GM19438 (cell line): ENCODE data around the gene RIMS4.

Source experiments
- ATAC-seq: cut with Tn5 transposase; IDR thresholded peaks from one replicate; pipeline ENCODE4 v1.9.1; 2021; ENCODE audit warnings: low read depth; ENCODE audit not compliant: unreplicated experiment

The RIMS4 gene

DNA sequence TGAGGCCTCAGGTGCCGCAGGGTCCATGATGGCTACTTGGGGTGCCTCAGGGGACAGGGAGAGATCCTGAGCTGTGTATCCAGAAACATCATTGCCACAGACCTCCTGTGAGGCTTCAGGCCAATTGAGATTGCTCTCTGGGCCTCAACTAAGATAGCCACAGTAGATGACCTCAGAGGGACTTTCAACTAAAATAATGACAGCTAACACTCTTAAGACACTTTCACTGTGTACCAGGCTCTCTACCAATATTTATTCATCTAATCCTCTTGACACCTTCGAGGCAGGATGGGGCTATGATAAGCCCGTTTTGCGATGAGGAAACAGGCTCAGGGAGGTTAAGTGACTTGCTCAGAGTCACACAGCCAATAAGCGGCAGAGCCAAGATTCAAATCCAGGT is 10.7 kb downstream of the RIMS4 start:
- no peak for ATAC-seq

DNA sequence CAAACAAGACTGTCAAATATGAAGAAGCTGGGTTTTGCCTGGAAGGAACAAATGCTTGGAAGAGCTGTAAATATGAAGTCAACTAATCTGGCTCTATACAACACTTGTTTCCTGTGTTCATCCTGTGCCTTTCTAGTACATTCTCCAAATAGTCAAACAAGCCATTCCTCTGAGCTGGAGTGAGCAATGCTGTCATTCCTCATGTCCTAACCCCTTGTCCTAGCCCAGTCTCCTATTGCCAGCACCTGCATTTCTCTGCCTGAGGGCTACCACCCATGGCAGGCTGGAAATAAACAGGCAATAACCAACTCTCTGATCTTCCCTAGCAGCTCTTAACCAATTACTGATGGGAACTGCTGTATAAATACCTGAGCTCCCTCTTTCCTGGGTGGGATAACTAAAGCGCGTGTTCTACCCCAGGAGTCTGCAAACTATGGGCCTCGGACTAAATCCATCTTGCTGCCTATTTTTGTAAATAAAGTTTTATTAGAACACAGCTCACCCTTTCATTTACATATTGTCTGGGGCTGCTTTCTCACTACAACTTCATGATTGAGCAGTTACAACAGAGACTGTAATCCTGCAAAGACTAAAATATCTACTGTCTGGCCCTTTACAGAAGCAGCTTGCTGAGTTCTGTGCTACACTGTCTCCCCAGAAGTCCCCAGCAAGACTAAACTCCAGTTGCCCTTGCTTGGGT is 13.4 kb downstream of the RIMS4 start:
- no peak for ATAC-seq

DNA sequence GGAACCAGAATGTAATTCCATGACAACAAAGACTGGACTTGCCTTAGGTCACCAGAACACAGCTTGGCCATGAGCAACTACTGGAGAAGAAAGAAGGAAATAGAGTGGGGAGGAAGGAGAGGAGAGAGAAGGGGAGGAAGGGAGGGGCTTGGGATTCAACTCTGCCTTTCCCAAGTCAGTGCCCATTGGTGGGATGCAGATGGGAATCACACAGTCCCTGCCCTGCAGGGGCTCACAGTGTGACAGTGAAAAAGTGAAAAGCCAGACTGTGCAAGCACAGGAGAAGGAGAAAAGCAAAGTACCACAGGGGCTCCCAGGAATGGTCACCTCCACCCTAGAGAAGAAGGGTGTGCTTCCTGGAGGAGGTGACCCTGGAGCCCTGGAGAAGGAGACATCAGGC is 14.0 kb downstream of the RIMS4 start:
- no peak for ATAC-seq

DNA sequence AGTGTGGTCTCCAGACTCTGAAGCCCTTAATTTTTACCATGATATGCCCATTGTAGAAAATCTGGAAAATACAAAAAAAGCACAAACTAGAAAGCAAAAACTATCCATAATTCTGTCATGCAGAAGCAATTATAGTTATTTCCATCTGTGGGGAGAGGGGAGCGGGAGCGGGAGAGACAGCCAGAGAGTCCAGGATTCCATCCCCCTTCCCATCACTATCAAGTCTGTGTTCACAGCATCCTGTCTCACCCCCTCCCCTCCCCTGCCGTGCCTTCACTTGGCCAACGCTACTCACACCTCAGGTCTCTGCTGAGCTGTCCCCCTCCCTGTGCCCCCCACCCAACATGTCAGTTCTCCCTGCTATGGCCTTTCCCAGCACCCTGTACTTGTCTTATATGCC is 14.5 kb downstream of the RIMS4 start:
- no peak for ATAC-seq

DNA sequence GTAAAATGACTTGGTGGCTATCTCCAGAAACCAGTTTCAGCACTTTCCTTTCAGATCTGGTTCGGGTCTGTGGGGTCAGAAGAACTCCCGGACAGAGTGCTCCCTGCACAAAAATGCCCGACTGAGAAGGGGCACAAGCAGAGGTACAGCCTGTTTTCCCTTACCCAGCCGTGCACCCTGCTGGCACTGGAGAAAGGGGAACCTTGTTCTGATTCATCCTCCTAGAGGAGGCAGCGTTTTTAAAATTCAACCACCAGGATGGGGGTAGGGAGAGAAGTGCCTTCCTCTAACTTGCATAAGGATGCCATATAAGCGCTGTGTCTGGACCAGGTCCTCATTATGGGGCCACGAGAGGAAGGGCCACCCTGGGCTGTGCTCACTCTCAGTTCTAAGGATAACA is 17.6 kb downstream of the RIMS4 start:
- no peak for ATAC-seq

DNA sequence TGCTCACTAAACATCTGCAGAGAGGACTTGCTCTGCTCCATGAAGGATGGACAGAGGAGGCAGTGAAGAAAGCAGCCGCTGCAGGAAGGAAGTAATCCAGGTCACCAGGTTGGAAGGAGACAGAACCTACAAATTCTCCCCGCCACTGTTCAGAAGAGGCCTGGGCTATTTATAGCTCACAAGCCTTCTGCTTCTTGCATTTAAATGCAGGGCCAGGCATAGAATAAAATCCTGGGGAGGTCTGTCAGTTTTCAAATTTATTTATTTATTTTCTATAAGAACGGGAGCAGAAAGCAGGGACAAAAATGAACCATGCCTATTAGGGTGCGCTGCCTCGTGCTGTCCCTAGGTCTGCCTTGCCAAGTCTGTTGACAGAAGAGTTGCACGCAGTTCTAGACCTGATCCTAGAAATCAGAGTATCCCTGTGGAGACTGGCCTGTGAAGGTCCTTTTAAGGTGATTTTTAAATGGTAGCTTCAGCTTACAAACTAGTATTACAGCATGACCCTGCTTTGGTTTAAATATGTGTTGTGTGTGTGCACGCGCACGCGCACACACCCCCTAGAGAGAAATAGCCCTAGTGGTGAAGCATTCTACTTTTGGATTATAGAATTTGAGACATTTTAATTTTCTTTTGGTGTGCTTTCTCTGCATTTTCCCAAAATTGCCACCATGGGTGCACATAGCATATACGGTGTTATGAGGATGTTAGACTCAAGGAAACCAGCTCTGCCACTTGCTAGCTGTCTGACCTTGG is 19.5 kb downstream of the RIMS4 start:
- no peak for ATAC-seq

DNA sequence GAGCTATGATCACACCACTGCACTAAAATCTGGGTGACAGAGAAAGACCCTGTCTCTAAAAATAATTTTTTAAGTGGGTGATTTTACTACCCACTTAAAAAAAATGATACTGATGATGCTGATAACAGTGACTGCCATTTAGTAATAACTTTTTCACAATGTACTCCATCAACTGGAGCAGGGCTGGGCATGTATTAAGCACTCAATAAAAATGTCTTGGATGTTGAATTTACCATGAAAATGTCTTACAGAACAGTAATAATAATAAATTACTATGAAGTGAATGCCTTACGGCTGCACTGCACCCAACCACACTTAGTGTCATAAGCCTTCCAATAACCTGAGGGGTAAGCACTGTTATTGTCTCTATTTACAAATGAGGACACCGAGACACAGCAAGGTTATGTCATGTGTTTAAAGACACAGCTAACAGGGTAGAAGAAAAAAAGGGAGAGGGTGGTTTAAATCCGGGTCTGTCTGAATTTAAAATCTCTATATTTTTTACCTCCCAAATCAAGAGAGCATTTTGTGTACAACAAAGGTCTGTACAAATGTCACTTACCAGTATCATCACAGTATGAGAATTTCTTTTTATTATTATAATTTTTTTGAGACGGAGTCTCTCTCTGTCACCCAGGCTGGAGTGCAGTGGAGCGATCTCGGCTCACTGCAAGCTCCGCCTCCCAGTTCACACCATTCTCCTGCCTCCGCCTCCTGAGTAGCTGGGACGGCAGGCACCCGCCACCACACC is 21.5 kb downstream of the RIMS4 start:
- no peak for ATAC-seq

DNA sequence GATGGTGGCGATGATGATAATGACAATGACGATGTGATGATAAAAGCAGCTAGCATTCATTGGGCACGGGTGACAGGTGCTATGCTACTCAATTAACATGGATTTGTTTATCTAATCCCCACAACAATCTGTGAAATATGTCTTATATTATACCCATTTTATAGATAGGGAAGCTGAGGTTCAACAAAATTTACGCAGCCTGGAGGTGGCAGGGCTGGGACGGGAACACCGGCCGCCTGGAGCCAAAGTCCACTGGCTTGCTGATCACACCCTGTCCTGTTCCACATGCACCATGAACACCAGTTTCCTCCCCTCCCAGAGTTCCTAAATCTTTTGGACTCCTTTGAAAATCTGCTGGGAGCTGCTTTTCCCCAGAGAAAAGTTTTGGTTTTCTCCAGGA is 23.0 kb downstream of the RIMS4 start:
- ATAC-seq = no peak

DNA sequence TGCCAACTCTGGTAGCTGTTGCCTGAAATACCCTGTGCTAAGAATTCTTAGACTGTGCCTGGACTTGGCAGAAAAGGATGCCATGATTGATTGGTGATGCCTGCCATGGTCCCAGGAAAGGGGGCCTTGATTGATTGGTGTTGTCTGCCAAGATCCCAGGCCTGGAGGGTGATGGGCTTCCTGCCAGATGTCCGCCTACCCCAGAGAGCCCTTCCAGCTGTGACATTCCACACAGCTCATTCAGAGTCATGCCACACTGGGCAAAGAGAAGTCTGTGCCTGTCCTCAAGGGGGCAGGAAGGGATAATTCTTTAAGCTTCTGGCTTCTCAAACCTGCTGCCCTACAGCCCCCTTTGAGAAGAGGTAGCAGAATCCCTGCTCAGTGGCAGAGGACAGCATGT is 24.6 kb downstream of the RIMS4 start:
- ATAC-seq = no peak

DNA sequence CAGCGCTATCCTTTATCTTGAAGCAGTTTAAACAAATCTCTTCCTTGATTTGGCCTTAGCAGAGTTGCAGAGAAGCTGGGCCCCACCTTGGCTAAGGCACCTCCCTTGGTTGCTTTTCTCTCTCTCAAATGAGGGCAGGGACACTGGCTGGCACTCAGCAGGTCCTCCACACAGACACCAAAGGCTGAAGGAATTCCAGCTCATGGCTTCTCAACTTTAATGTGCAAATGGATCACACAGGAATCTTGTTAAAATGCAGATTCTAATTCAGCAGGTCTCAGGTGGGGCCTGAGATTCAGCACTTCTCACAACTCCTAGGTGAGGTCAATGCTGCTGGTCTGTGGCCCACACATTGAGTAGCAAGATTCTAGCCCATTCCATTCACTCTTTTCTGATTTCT is 25.7 kb downstream of the RIMS4 start:
- ATAC-seq = no peak

DNA sequence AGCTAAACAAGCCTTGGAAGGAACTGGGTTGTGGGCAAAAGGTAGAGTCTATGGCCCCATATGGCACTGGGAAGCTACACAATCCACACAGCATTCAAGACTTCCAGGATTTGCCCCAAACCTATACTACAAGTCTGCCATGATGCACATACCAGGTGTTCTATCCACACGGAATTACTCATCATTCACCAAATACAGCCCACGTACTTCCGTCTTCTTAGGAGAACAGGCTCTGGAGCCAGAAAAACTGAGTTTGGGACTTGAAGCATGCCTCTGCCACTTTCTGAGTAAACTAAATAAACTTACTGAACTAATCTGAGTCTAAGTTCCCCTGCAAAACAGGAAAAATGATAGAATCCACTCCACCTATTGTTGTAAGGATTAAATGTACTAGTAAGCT is 28.6 kb downstream of the RIMS4 start:
- ATAC-seq = no peak

DNA sequence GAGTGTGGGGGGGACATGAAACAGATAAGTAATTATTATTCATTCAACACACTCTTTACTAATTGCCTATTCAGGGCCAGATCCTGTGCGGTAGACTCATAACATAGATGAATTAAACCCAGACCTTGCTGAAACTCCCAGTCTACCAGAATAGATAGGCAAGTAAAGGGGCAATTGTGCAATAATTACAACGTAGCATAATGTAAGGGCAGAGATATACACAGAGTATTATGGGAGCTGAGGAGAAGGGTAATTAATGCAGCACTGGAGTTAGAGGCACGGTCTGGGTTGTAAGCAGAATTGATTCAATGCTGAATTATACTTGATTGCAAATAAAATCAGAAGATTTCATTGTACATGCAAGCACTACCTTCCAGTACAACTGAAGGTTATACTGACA is 29.2 kb downstream of the RIMS4 start:
- ATAC-seq = no peak

DNA sequence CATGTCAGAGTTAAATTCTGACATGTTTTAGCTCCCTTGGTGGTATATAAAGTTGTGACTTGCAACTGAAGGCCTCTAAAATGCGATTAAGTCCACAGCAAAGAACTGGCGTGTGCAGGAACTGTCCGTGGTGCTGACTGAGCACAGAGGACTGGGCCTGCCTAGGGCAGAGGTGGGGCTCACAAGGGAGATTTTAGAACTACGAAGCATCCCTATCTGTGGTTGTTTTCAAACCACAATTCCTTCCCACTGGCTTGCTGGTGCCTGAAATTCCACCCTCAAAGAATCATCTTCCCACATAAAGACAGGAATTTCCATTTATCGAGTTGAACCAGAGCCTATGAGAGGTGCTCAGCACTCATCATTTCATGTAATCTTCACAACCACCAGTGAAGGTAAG is 30.1 kb downstream of the RIMS4 start:
- ATAC-seq = no peak

DNA sequence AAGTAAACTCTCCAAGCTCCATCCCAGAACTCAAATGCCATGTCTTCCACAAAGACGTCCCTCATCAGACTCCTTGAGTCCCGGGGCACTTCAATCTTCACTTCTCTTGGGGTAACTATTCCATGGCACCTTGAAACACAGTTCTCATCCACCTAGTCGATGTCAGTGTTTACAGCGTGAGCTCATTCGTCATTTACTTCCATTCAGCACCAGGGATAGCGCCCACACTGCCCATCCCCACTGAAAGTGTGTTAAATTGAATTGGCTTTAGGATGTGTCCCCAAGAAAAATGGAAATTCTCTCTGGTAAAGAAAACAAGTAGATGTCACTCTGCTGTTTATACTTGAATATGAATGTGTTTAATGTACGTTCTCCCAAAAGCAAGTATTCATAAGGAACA is 33.4 kb downstream of the RIMS4 start:
- ATAC-seq = no peak

DNA sequence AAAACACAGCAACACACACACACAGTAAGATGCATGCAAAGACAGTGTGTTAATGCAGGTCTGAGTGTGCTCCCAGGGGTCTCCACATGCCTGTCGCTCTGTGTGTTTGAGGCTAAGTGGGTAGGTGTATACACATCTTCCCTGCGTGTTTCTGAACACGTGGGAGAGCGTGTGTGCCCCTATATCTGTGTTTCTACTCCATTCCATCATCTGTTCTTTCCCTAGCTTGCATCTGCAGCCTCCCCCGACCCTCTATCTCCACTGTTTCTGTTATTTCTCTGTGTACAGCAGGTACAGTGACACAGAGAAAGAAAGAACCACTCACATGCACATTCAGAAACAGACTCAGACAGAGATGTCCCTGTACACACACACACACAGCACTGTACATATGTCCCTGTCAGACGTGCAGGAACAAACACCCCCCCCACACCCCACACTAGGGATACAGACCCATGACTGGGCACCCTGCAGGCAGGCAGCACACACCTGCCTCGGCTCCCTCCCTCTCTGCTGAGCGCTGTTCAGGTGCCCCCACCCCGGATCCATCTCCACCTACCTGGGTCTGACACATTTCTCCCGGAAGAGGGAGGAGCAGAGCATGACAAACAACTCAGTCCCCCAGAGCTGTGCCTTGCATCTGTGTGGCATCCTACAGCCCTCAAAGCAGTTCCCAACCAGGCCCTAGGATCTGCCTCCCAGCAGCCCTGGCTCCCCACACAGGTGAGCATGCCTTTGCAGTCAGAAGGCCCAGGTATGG is 37.1 kb downstream of the RIMS4 start:
- no peak for ATAC-seq

DNA sequence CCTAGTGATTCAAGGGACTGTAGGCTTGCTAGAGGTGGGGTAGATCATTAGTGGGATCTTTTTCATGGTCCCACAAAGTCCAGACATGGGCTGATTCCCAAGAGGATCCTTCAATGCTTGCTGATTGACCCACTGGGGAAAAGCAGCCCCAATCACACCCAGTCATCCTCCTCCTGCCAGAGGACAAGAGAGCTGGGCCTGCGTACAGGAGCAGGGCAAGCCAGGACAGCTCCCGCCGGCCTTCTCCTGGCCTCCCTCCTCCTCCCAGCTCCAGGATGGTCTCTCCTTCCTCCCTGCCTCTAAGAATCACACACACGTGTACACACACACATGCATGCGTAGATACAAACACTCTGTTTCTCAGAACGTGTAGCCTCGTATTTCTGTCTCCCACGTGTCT is 37.7 kb downstream of the RIMS4 start:
- ATAC-seq = no peak

DNA sequence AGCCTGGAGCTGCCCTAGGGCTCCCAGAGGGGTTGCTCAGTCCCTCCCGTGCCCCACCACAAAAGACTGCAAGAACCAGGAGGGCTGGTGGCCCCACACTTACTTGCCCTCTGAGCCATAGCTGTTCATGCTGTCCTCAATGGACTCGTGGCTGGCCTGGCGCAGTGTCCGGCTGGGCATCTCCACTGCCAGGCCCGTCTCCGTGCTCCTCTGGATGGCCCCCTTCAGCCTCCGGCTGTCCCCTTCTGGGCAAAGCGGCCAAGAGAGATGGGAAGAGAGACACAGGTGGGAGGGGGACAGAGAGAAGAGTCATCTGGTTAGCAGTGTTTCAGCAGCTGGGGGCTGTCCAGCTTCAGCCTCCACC is 39.2 kb downstream of the RIMS4 start:
- no peak for ATAC-seq

DNA sequence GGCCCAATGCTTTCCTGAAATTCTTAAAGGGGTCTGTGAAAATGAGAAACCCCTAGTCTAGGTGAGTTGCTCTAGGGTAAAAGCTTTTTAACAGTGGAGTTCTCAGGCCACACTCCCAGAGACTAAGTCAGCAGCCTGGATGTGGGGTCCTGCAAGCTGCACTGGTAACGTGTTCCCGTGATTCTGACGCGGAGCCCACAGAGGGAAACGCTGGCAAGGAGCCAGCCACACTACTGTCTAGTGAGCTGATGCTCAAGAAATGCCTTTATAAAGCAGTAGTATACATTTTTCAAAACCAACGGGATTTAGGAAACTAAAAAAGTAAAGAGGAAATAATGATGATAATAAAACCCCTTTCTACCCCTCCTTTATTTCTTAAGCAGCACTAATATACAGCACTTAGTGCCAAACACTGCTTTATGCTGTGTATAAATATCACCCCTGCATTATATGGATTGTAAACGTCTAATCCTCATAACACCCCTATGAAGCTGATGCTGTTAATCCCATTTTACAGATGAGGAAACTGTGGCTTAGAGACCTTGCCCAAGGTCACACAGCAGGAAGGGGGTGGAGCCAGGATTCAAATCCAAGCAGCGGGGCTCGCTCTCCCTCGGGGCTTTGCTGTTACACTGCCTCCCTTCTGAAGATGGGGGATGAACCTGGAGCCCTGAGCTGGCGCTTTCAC is 39.7 kb downstream of the RIMS4 start:
- no peak for ATAC-seq

DNA sequence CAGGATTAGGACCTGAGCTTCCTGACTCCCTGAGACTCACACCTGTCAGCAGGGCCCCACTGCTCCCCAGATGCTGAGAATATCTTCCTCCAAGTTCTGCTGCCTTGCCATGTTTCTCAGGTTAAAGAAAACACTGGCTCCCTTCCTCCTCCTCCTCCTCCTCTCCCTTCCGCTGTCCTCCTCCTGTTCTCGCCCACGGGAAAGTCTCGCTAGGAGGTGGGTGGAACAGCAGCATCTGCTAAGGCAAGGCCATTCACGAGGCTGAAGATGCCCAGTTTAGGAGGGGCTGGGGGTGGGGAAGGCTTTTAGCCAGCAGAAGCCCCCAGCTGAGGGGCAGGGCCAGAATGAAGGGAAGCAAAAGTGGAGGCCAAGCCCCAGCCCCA is 40.9 kb downstream of the RIMS4 start:
- no peak for ATAC-seq

DNA sequence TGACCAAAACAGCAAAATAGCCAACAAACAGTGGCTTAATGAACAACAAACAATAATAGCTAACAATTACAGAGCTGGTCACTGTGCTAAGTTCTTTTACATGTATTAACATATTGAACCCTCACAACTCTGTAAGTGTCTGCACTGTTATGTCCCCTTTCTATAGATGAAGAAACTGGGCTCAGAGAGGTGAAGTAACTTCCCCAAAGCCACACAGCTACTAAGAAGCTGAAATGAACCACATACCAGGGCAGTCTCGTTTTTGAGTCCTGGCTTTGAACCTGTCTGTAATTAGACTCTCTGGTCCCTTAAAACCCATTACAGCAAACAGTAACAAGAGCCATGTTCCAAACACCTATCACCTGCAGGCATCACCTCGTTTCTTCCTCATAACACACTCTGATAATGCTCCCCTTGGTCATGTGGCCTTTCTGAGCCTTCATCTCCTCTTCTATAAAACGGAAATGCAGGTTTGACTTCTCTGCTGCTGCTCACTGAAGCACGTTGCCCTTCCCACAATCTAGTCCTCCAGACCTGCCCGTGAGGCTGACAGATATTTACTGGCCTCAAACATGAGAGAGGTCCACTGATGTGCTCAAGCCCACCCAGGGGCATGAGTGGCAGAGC is 41.4 kb downstream of the RIMS4 start:
- ATAC-seq = no peak
